ENCODE measurements around the gene LDHA.

GRCh38 chr11:18379201-18379600, 15.2 kb upstream of the LDHA start:
- TF ChIP-seq, protein P1, sequence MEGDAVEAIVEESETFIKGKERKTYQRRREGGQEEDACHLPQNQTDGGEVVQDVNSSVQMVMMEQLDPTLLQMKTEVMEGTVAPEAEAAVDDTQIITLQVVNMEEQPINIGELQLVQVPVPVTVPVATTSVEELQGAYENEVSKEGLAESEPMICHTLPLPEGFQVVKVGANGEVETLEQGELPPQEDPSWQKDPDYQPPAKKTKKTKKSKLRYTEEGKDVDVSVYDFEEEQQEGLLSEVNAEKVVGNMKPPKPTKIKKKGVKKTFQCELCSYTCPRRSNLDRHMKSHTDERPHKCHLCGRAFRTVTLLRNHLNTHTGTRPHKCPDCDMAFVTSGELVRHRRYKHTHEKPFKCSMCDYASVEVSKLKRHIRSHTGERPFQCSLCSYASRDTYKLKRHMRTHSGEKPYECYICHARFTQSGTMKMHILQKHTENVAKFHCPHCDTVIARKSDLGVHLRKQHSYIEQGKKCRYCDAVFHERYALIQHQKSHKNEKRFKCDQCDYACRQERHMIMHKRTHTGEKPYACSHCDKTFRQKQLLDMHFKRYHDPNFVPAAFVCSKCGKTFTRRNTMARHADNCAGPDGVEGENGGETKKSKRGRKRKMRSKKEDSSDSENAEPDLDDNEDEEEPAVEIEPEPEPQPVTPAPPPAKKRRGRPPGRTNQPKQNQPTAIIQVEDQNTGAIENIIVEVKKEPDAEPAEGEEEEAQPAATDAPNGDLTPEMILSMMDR (IDR thresholded peaks at IDR 0.05): no peak
- TF ChIP-seq POLR2A (IDR thresholded peaks at IDR 0.05): no peak

Data from adrenal gland (tissue), 5 donors.